OCI-LY3 (cell line): ENCODE measurements around the gene SNCA.

Source experiments
- H2AFZ ChIP-seq: fragments of 200-600, 300-600 bp; shearing (Covaris generic); 2 replicates; pipeline ENCODE4 v1.6.0; 2014; ENCODE audit warnings: antibody characterized with exemption, low read depth, low read length
- H3K27ac ChIP-seq: fragments of 200-600, 300-600 bp; sonication (generic); 2 replicates; pipeline ENCODE4 v1.5.1; 2014; ENCODE audit warnings: mild to moderate bottlenecking, low read length, moderate library complexity, mixed read lengths
- H3K27me3 ChIP-seq: fragments of 200-600, 300-600 bp; sonication (generic); 2 replicates; pipeline ENCODE4 v1.6.1; 2014; ENCODE audit warnings: low read depth, low read length, mixed read lengths
- H3K36me3 ChIP-seq: fragments of 200-600, 300-600 bp; sonication (generic); replicated peaks from 2 replicates; pipeline ENCODE3; 2014; ENCODE audit warnings: low read depth, low read length, mixed read lengths
- H3K4me1 ChIP-seq: fragments of 300-600, 200-600 bp; sonication (generic); 2 replicates; pipeline ENCODE4 v1.6.1; 2014; ENCODE audit warnings: low read length, mixed read lengths
- H3K4me2 ChIP-seq: fragments of 200-600, 300-600 bp; sonication (generic); 2 replicates; pipeline ENCODE4 v1.6.1; 2014; ENCODE audit warnings: low read length, mixed read lengths
- H3K4me3 ChIP-seq: fragments of 300-600, 200-600 bp; sonication (generic); 2 replicates; pipeline ENCODE4 v1.5.1; 2014; ENCODE audit warnings: antibody characterized with exemption, mild to moderate bottlenecking, low read length, moderate library complexity
- H3K79me2 ChIP-seq: fragments of 300-600, 200-600 bp; shearing (Covaris generic); 2 replicates; pipeline ENCODE4 v1.6.1; 2014; ENCODE audit warnings: mild to moderate bottlenecking, low read length, mixed read lengths
- H3K9ac ChIP-seq: fragments of 300-600, 200-600 bp; shearing (Covaris generic); 2 replicates; pipeline ENCODE4 v1.6.0; 2014; ENCODE audit warnings: mild to moderate bottlenecking, low read length, moderate library complexity
- H3K9me3 ChIP-seq: fragments of 200-600, 300-600 bp; shearing (Covaris generic); 2 replicates; pipeline ENCODE4 v1.6.1; 2014; ENCODE audit warnings: low read length, mixed read lengths; ENCODE audit not compliant: insufficient read depth
- H4K20me1 ChIP-seq: fragments of 200-600, 300-600 bp; sonication (generic); 2 replicates; pipeline ENCODE4 v1.6.1; 2016; ENCODE audit warnings: low read length, mixed read lengths; ENCODE audit not compliant: insufficient read depth
- EZH2phosphoT487 ChIP-seq: fragments of 200-600 bp; shearing (Covaris generic); IDR thresholded peaks from 2 replicates; pipeline ENCODE4 v1.6.1; 2018; ENCODE audit warnings: antibody characterized with exemption, mixed run types, low read depth
- TF ChIP-seq, protein P1 (sequence below): fragments of 200-600, 300-600 bp; sonication (generic); IDR thresholded peaks from 2 replicates; pipeline ENCODE4 v1.5.1; 2014; ENCODE audit warnings: antibody characterized with exemption, low read length, low read depth

Gene SNCA

GRCh38 chr4:89799071-89799470 lies 37.9 kb downstream of the SNCA start:
- no peaks in the 10 kb centered on the region for H4K20me1 ChIP-seq
- no peak overlapping the region for H3K27ac ChIP-seq
- no peak overlapping the region for H2AFZ ChIP-seq
- TF ChIP-seq, protein P1, sequence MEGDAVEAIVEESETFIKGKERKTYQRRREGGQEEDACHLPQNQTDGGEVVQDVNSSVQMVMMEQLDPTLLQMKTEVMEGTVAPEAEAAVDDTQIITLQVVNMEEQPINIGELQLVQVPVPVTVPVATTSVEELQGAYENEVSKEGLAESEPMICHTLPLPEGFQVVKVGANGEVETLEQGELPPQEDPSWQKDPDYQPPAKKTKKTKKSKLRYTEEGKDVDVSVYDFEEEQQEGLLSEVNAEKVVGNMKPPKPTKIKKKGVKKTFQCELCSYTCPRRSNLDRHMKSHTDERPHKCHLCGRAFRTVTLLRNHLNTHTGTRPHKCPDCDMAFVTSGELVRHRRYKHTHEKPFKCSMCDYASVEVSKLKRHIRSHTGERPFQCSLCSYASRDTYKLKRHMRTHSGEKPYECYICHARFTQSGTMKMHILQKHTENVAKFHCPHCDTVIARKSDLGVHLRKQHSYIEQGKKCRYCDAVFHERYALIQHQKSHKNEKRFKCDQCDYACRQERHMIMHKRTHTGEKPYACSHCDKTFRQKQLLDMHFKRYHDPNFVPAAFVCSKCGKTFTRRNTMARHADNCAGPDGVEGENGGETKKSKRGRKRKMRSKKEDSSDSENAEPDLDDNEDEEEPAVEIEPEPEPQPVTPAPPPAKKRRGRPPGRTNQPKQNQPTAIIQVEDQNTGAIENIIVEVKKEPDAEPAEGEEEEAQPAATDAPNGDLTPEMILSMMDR, result no peak
- no peak for TF ChIP-seq EZH2phosphoT487
- no peak overlapping the region for H3K4me3 ChIP-seq
- H3K4me2 ChIP-seq, result no peak overlapping the region
- H3K4me1 ChIP-seq, result no peaks in the 10 kb centered on the region
- H3K36me3 ChIP-seq, result no peaks in the 10 kb centered on the region
- H3K9ac ChIP-seq, result no peak overlapping the region
- H3K9me3 ChIP-seq, result no peaks in the 10 kb centered on the region
- H3K27me3 ChIP-seq, result no peaks in the 10 kb centered on the region
- no peaks in the 10 kb centered on the region for H3K79me2 ChIP-seq

- Histone ChIP-seq H3K9me3 (no peaks in the 10 kb centered on the region), H3K4me3 (no peak overlapping the region), H3K79me2 (no peaks in the 10 kb centered on the region), H3K27me3 (no peaks in the 10 kb centered on the region), H2AFZ (no peak overlapping the region), H3K4me2 (no peak overlapping the region), H4K20me1 (no peaks in the 10 kb centered on the region), H3K4me1 (no peaks in the 10 kb centered on the region), H3K9ac (no peak overlapping the region), H3K27ac (no peak overlapping the region), H3K36me3 (no peaks in the 10 kb centered on the region)
- TF ChIP-seq EZH2phosphoT487, result no peak
- TF ChIP-seq, protein P1, result no peak
These were observed 39.8 kb downstream of the SNCA start for GRCh38 chr4:89797117-89797516.

DNA sequence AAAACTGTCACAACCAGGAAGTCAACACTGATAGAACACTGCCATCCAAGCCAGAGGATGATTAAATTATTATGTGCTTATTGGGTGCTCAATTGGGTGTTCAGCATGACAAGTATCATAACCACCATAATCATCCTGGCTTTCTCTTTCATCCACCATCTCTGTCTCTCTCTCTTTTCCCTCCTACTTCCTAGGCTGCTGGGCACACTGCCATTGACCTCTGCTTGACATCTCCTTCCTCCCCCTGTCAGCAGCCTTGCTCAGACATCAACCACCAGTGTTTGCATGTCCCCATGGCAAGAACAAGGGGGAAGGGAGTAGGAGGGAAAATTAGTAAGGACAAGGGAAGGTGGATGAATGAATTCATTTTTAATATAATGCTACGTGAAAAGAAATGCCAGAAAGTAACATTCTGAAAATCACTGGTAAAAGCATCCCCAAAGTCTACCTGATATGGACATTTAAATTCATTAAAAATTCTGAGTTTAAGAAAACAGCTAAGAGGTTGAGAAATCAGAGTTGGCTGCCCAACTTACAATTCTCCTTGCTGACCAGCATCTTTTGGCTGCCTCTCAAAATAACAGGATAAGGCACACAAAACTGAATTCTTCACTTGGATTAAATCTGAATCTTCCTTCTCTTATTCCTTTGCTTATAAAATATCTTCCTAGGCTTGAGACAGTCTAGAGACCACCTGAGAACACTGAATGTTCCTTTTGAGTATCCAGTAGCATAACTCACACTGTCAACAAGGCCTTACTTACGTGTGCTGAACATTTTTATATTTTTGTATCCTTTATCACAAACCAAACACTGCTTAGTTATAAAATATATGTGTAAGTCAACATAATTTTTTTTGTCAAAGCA lies 48.5 kb downstream of the SNCA start:
- Histone ChIP-seq H3K27me3 (no peaks in the 10 kb centered on the region), H3K36me3 (no peaks in the 10 kb centered on the region), H3K79me2 (no peaks in the 10 kb centered on the region), H3K9me3 (no peaks in the 10 kb centered on the region), H3K27ac (no peak overlapping the region), H3K4me3 (no peak overlapping the region), H3K4me1 (no peaks in the 10 kb centered on the region), H3K9ac (no peak overlapping the region), H2AFZ (no peak overlapping the region), H4K20me1 (no peaks in the 10 kb centered on the region), H3K4me2 (no peak overlapping the region)
- TF ChIP-seq EZH2phosphoT487, result no peak
- TF ChIP-seq, protein P1, result no peak

- no peaks in the 10 kb centered on the region for H3K27me3 ChIP-seq
- H3K4me1 ChIP-seq, result no peaks in the 10 kb centered on the region
- TF ChIP-seq, protein P1, result no peak
- TF ChIP-seq EZH2phosphoT487, result no peak
- H3K4me3 ChIP-seq, result no peak overlapping the region
- no peaks in the 10 kb centered on the region for H3K36me3 ChIP-seq
- H2AFZ ChIP-seq, result no peak overlapping the region
- H3K9ac ChIP-seq, result no peak overlapping the region
- no peaks in the 10 kb centered on the region for H3K9me3 ChIP-seq
- no peak overlapping the region for H3K27ac ChIP-seq
- no peaks in the 10 kb centered on the region for H3K79me2 ChIP-seq
- no peak overlapping the region for H3K4me2 ChIP-seq
- H4K20me1 ChIP-seq, result no peaks in the 10 kb centered on the region
These were observed 52.2 kb downstream of the SNCA start for GRCh38 chr4:89784686-89785231.
